HepG2 (cell line): ENCODE data around the gene DLG1. TPM values are rescaled to one million over a fixed set of nuclear protein-coding genes. Genes with fewer than 3 reads are reported as not detected.

Experiments used
- ATAC-seq: fragments of 200-7000 bp; cut with Tn5 transposase; 3 replicates; pipeline ENCODE4 v1.9.1; 2020; ENCODE audit warnings: mild to moderate bottlenecking, moderate library complexity
- BruUV-seq: library from RNA; stranded (reverse); fragments of 400-500 nt; replicated peaks from 2 replicates; lab custom pipeline; 2021; lab: Mats Ljungman, UMichigan
- CTCF ChIA-PET: fragments of 300-600 bp; formaldehyde crosslinking; extraction: SDS; loops from one replicate; lab custom pipeline; 2021; ENCODE audit warnings: low total read pairs, inconsistent platforms, low intra/inter-chr PET ratio; lab: Yijun Ruan, JAX
- POLR2A ChIA-PET: fragments of 350-600 bp; sonication (Branson Sonifier 250); formaldehyde crosslinking; loops from one replicate; lab custom pipeline; 2020; ENCODE audit warnings: antibody characterized with exemption, inconsistent platforms; lab: Yijun Ruan, JAX
- DNase-seq: peaks from one replicate; pipeline ENCODE4 v3.0.0-alpha.2; 2015; ENCODE audit warnings: low spot score
- FAIRE-seq: peaks from 3 replicates; lab custom pipeline; 2011; peaks lifted over from hg19 to GRCh38; lab: Jason Lieb, UNC
- H2AFZ ChIP-seq: one replicate; pipeline ENCODE4 v1.6.1; 2011; ENCODE audit warnings: low read length, inconsistent platforms
- H3K27ac ChIP-seq: fragments of 300-600 bp; 3 replicates; pipeline ENCODE4 v1.8.0; 2011; ENCODE audit warnings: mixed run types, mild to moderate bottlenecking, mixed read lengths, low read length, inconsistent platforms; ENCODE audit not compliant: insufficient read depth; ENCODE audit errors: extremely low read length
- H3K27me3 ChIP-seq, 2 experiments: fragments of 200-600 bp in 1 of 2; 2 replicates in 1 of 2; 3 replicates in 1 of 2; pipeline versions ENCODE4 v1.6.0 to v1.8.0; 2011; ENCODE audit warnings: low read length in 2 of 2, mild to moderate bottlenecking in 2 of 2, moderate library complexity in 2 of 2, inconsistent platforms in 1 of 2; ENCODE audit not compliant: insufficient read depth in 2 of 2, control insufficient read depth in 1 of 2
- H3K36me3 ChIP-seq, 2 experiments: fragments of 200-600 bp in 1 of 2; replicated peaks in 1 of 2; 2 replicates in 1 of 2; 3 replicates in 1 of 2; pipeline versions ENCODE4 v1.5.1 to v1.8.0; 2011; ENCODE audit warnings: low read length in 2 of 2, inconsistent platforms in 1 of 2; ENCODE audit not compliant: insufficient read depth in 2 of 2, control insufficient read depth in 1 of 2
- H3K4me1 ChIP-seq: 2 replicates; pipeline ENCODE4 v1.5.1; 2012; ENCODE audit warnings: low read length, inconsistent platforms; ENCODE audit not compliant: insufficient read depth
- H3K4me2 ChIP-seq: 2 replicates; pipeline ENCODE4 v1.6.0; 2011; ENCODE audit warnings: low read depth, low read length, inconsistent platforms
- H3K4me3 ChIP-seq, 3 experiments: fragments of 200-600 bp in 1 of 3; sonication (generic), shearing (Covaris generic) in 1 of 3; replicated peaks in 1 of 3; 2 replicates each; pipeline ENCODE4 v1.5.1; 2011 to 2016; ENCODE audit warnings: low read length in 3 of 3, inconsistent platforms in 2 of 3, low read depth in 2 of 3, mild to moderate bottlenecking in 2 of 3, control low read depth in 1 of 3, mixed read lengths in 1 of 3; ENCODE audit not compliant: insufficient read depth in 1 of 3
- H3K79me2 ChIP-seq: one replicate; pipeline ENCODE4 v1.6.1; 2011; ENCODE audit warnings: low read length, inconsistent platforms; ENCODE audit not compliant: insufficient read depth
- H3K9ac ChIP-seq: 2 replicates; pipeline ENCODE4 v1.6.0; 2011; ENCODE audit warnings: mild to moderate bottlenecking, low read depth, low read length, inconsistent platforms; ENCODE audit not compliant: insufficient read depth
- H3K9me3 ChIP-seq: 2 replicates; pipeline ENCODE4 v1.5.1; 2012; ENCODE audit warnings: mild to moderate bottlenecking, low read length
- H4K20me1 ChIP-seq: 2 replicates; pipeline ENCODE4 v1.6.0; 2011; ENCODE audit warnings: inconsistent platforms, mild to moderate bottlenecking, low read length, moderate library complexity; ENCODE audit not compliant: insufficient read depth
- ADNP ChIP-seq: sonication (generic); formaldehyde crosslinking; IDR thresholded peaks from 2 replicates; pipeline ENCODE4 v1.4.0; 2020; ENCODE audit warnings: missing genetic modification reagents
- ATF5 ChIP-seq: sonication (generic); formaldehyde crosslinking; IDR thresholded peaks from 2 replicates; pipeline ENCODE4 v1.4.0; 2020; ENCODE audit warnings: mild to moderate bottlenecking, low read depth, missing genetic modification reagents
- CHCHD3 ChIP-seq: sonication (generic); formaldehyde crosslinking; IDR thresholded peaks from 2 replicates; pipeline ENCODE4 v1.8.0; 2022; ENCODE audit warnings: mild to moderate bottlenecking, missing genetic modification reagents, moderate library complexity
- PCBP2 ChIP-seq: fragments of 200-400 bp; formaldehyde crosslinking; optimal IDR thresholded peaks from 2 replicates; pipeline ENCODE3; 2018; ENCODE audit warnings: low read length, low read depth; ENCODE audit not compliant: poor library complexity, severe bottlenecking
- SMYD3 ChIP-seq: sonication (generic); formaldehyde crosslinking; IDR thresholded peaks from 2 replicates; pipeline ENCODE4 v1.8.1; 2023; ENCODE audit warnings: mild to moderate bottlenecking, missing genetic modification reagents
- SRSF9 ChIP-seq: fragments of 200-400 bp; formaldehyde crosslinking; IDR thresholded peaks from 2 replicates; pipeline ENCODE4 v1.6.1; 2018; ENCODE audit warnings: borderline replicate concordance, mild to moderate bottlenecking, low read depth, low read length; ENCODE audit not compliant: insufficient read depth, poor library complexity, severe bottlenecking
- ZNF12 ChIP-seq: sonication (generic); formaldehyde crosslinking; IDR thresholded peaks from 2 replicates; pipeline ENCODE4 v1.5.0; 2020; ENCODE audit warnings: missing genetic modification reagents
- ZNF282 ChIP-seq: fragments of 450-650 bp; IDR thresholded peaks from 2 replicates; pipeline ENCODE4 v1.6.1; 2018; ENCODE audit not compliant: partially characterized antibody
- ZNF883 ChIP-seq: sonication (generic); formaldehyde crosslinking; IDR thresholded peaks from 2 replicates; pipeline ENCODE4 v1.5.1; 2020; ENCODE audit warnings: mild to moderate bottlenecking, missing genetic modification reagents; ENCODE audit errors: not compliant biosample characterization
- WGBS: methylation state at CpG from one replicate; pipeline ENCODE4 v1.1.6; 2017; ENCODE audit warnings: low lambda C conversion rate; 5-methylcytosine and 5-hydroxymethylcytosine counted together
- in situ Hi-C: cut with HindIII; loops from 2 replicates; pipeline ENCODE4 v1.10.0; 2017; ENCODE audit warnings: low pct_unique_long_range_greater_than_20kb; ENCODE audit not compliant: extremely low pct_ligation_motif_present
- intact Hi-C: fragments of 100-400 bp; cut with micrococcal nuclease; formaldehyde crosslinking; loops from one replicate; pipeline ENCODE4 v1.10.0; 2022; ENCODE audit not compliant: unreplicated experiment
- polyA plus RNA-seq, 8 experiments: library from polyadenylated mRNA; depleted of rRNA in 3 of 8; stranded (reverse) in 7 of 8; unstranded in 1 of 8; fragments of >200 nt; fragmentation: Illumina TruSeq in 4 of 8; extraction: Trizol in 4 of 8; gene quantifications; 2 replicates each; pipeline versions ENCODE4 v1.2.1 to v1.2.3, GENCODE V29; 2011 to 2016; ENCODE audit warnings: low read depth in 4 of 8, missing spikeins in 1 of 8, mixed read lengths in 1 of 8; ENCODE audit not compliant: insufficient read depth in 1 of 8
- total RNA-seq, 5 experiments: library from RNA; depleted of rRNA; stranded (reverse); fragments of >200 nt; fragmentation: Illumina TruSeq; extraction: Trizol; gene quantifications; 2 replicates each; pipeline ENCODE4 v1.2.3, GENCODE V29; 2016; ENCODE audit warnings: low read depth in 1 of 5
- TF ChIP-seq, protein P1 (sequence below): IDR thresholded peaks from 2 replicates; pipeline ENCODE4 v1.6.1; 2016

Gene DLG1
- total and polyA plus RNA-seq, 2 of the 13 experiments (the other 11 are each of a cell fraction or from before 2014, with no cell fraction given) = 30.5 to 104 TPM

- FAIRE-seq (no peak), ATAC-seq (no peak)
- no peak overlapping the region for H2AFZ ChIP-seq
- H3K9ac ChIP-seq = no peak overlapping the region
- H4K20me1 ChIP-seq = no peaks in the 10 kb centered on the region
- 93% methylated on average over 6 of the region's 6 CpGs for WGBS
- no TSS peak for BruUV-seq
- no peak for TF ChIP-seq ATF5 (CRISPR knock-in tag)
- TF ChIP-seq ZNF282 = no peak
- no peak for TF ChIP-seq PCBP2
- TF ChIP-seq ZNF883 = no peak
- no peak for TF ChIP-seq ZNF12 (CRISPR knock-in tag)
- TF ChIP-seq ADNP (CRISPR knock-in tag) = no peak
- TF ChIP-seq SRSF9 = no peak
- no peak for TF ChIP-seq SMYD3
- no peak for TF ChIP-seq CHCHD3
- TF ChIP-seq, protein P1, sequence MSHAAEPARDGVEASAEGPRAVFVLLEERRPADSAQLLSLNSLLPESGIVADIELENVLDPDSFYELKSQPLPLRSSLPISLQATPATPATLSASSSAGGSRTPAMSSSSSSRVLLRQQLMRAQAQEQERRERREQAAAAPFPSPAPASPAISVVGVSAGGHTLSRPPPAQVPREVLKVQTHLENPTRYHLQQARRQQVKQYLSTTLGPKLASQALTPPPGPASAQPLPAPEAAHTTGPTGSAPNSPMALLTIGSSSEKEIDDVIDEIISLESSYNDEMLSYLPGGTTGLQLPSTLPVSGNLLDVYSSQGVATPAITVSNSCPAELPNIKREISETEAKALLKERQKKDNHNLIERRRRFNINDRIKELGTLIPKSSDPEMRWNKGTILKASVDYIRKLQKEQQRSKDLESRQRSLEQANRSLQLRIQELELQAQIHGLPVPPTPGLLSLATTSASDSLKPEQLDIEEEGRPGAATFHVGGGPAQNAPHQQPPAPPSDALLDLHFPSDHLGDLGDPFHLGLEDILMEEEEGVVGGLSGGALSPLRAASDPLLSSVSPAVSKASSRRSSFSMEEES (CRISPR knock-in tag) = no peak
- TF ChIP-seq, all 625 proteins: peak for 0
- ChIA-PET POLR2A (no interaction called here), CTCF (no interaction called here)
- Histone ChIP-seq H3K9me3 (no peaks in the 10 kb centered on the region), H3K4me2 (no peak overlapping the region), H3K4me3 (no peak overlapping the region), H3K79me2 (no peaks in the 10 kb centered on the region), H3K27ac (no peak overlapping the region), H3K27me3 (no peaks in the 10 kb centered on the region; a peak in 1 of 5 replicates), H3K4me1 (no peaks in the 10 kb centered on the region), H3K36me3 (peaks cover 7 to 33% of the 10 kb centered on the region in 2 experiments; a peak in 4 of 5 replicates)
- in situ Hi-C loops = no loop called here
- intact Hi-C loops = no loop called here
- no peak for DNase-seq
These were observed 173.7 kb downstream of the DLG1 start for GRCh38 chr3:197124713-197125112.
